IPS-20b (cell line): ENCODE results near the gene HSPB2.

ENCODE experiments used
- H3K27ac ChIP-seq: one replicate; pipeline ENCODE4 v1.5.1; 2013; ENCODE audit warnings: low read length
- H3K27me3 ChIP-seq: 2 replicates; pipeline ENCODE4 v1.6.1; 2013; ENCODE audit warnings: mild to moderate bottlenecking, low read length, inconsistent platforms; ENCODE audit not compliant: insufficient read depth
- H3K36me3 ChIP-seq: 2 replicates; pipeline ENCODE4 v1.6.1; 2013; ENCODE audit warnings: low read depth, mild to moderate bottlenecking, inconsistent platforms, low read length, moderate library complexity; ENCODE audit not compliant: insufficient read depth
- H3K4me1 ChIP-seq: 2 replicates; pipeline ENCODE4 v1.6.1; 2013; ENCODE audit warnings: mild to moderate bottlenecking, control low read depth, inconsistent platforms, low read length, moderate library complexity; ENCODE audit not compliant: insufficient read depth
- H3K4me3 ChIP-seq: 2 replicates; pipeline ENCODE4 v1.5.1; 2013; ENCODE audit warnings: mild to moderate bottlenecking, low read length, inconsistent platforms
- H3K9ac ChIP-seq: 2 replicates; pipeline ENCODE4 v1.6.1; 2013; ENCODE audit warnings: low read depth, mild to moderate bottlenecking, inconsistent platforms, low read length, moderate library complexity
- H3K9me3 ChIP-seq: 2 replicates; pipeline ENCODE4 v1.6.1; 2013; ENCODE audit warnings: mild to moderate bottlenecking, low read depth, low read length, inconsistent platforms; ENCODE audit not compliant: insufficient read depth

HSPB2 gene

DNA sequence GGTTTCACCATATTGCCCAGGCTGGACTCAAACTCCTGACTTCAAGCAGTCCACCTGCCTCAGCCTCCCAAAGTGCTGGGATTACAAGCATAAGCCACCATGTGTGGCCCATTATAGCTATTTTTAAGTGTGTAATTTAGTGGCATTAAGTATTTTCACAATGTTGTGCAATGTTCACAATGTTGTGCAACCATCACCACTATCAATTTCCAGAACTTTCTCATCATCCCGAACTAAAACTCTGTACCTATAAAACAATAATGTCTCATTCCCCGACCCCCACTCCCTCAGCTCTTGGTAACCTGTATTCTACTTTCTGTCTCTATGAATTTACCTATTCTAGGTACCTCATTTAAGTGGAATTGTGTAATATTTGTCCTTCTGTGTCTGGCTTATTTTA is 25.7 kb upstream of the HSPB2 start:
- Histone ChIP-seq H3K4me1 (no peaks in the 10 kb centered on the region), H3K27ac (no peak overlapping the region), H3K27me3 (no peaks in the 10 kb centered on the region), H3K4me3 (no peak overlapping the region), H3K36me3 (no peaks in the 10 kb centered on the region), H3K9me3 (no peaks in the 10 kb centered on the region), H3K9ac (no peak overlapping the region)

DNA sequence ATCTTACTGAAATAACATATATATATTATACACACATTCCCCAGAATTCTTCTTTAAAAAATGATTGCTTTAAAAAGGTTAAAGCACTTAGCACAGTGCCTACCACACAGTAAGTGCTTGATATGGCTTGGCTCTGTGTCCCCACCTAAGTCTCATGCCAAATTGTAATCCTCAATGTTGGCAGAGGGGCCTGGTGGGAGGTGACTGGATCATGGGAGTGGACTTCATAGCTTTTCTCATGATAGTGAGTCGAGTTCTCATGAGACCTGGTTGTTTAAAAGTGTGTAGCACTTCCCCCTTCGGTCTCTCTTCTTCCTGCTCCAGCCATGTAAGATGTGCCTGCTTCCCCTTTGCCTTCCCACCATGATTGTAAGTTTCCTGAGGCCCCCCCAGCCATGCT is 7.1 kb upstream of the HSPB2 start:
- H3K4me1 ChIP-seq, result no peaks in the 10 kb centered on the region
- no peaks in the 10 kb centered on the region for H3K27me3 ChIP-seq
- no peak overlapping the region for H3K9ac ChIP-seq
- no peak overlapping the region for H3K27ac ChIP-seq
- H3K9me3 ChIP-seq, result no peaks in the 10 kb centered on the region
- H3K36me3 ChIP-seq, result no peaks in the 10 kb centered on the region
- H3K4me3 ChIP-seq, result no peak overlapping the region

DNA sequence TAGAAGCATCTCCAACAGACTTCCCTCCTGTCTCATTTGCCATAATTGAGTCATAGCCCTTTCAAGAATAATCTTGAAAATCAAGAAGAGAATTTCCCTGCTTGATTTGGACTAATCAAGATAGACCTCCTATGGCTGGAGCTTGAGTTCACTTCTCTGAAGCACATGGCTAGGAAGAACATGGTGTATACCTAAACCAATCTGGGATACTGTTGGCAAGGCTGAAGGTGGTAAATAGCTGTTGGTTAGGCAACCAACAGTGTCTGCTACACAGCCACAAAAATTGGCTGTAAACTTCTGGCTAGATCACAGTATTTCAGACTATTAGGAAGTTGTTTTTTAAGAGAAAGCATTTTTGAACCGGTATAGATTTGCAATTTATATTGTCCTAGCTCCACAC is 5.9 kb upstream of the HSPB2 start:
- no peak overlapping the region for H3K27ac ChIP-seq
- no peaks in the 10 kb centered on the region for H3K9me3 ChIP-seq
- H3K36me3 ChIP-seq, result no peaks in the 10 kb centered on the region
- H3K4me3 ChIP-seq, result no peak overlapping the region
- H3K27me3 ChIP-seq, result no peaks in the 10 kb centered on the region
- H3K4me1 ChIP-seq, result no peaks in the 10 kb centered on the region; the same call in 1 of the 2 replicates
- H3K9ac ChIP-seq, result no peak overlapping the region

DNA sequence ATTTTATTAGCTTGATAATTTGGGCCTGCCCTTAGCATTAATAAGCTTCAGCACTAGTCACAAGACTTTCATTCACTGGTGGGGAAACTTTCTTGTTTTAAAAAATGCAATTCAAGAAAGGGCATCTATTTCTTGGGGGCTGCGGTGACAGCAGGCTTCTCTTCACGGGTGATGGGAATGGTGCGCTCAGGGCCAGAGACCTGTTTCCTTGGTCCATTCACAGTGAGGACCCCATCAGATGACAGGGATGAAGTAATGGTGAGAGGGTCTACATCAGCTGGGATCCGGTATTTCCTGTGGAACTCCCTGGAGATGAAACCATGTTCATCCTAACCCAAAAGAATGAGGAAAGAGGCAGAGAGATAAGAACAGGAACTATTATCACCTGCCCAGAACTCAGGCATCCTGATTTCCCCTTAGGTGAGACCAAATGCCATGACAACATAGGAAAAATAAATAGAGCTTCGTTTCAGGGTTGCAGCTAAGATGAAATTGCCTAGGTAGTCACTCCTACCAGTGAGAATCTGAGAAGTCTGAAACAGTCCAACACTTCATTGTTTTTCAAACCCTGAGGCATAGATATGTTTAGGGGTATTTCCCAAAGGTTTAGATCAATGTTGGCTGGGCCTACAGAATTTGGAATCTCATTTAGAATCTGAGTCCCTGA is 3.8 kb upstream of the HSPB2 start:
- Histone ChIP-seq H3K27me3 (no peaks in the 10 kb centered on the region), H3K9me3 (no peaks in the 10 kb centered on the region), H3K36me3 (no peaks in the 10 kb centered on the region)

DNA sequence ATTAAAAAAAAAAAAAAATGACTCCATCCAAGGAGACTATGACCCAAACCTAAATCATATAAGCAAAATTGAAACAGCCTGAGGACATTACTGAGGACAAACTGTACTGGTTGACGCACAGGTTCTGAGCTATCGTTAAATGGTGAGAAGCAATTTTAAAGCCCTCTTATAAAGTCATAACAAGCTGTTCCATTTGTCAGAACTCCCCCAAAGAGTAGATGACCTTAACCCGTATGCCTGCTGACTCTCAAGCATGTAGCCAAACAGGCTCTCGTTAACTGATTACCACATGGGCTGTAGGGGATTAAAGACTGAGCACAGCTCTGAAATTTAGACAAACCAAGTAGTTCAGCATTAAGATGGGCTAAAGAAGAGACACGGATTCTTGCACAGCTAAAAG is 3.2 kb upstream of the HSPB2 start:
- Histone ChIP-seq H3K27me3 (no peaks in the 10 kb centered on the region), H3K36me3 (no peaks in the 10 kb centered on the region), H3K4me1 (peaks cover 6% of the 10 kb centered on the region), H3K27ac (no peak overlapping the region), H3K4me3 (no peak overlapping the region), H3K9ac (no peak overlapping the region), H3K9me3 (no peaks in the 10 kb centered on the region)

More for the DNA sequence above, 3.8 kb upstream of the HSPB2 start:
- Histone ChIP-seq H3K9ac (no peak overlapping the region), H3K27ac (no peak overlapping the region), H3K4me3 (no peak overlapping the region), H3K4me1 (peaks cover 6% of the 10 kb centered on the region)

DNA sequence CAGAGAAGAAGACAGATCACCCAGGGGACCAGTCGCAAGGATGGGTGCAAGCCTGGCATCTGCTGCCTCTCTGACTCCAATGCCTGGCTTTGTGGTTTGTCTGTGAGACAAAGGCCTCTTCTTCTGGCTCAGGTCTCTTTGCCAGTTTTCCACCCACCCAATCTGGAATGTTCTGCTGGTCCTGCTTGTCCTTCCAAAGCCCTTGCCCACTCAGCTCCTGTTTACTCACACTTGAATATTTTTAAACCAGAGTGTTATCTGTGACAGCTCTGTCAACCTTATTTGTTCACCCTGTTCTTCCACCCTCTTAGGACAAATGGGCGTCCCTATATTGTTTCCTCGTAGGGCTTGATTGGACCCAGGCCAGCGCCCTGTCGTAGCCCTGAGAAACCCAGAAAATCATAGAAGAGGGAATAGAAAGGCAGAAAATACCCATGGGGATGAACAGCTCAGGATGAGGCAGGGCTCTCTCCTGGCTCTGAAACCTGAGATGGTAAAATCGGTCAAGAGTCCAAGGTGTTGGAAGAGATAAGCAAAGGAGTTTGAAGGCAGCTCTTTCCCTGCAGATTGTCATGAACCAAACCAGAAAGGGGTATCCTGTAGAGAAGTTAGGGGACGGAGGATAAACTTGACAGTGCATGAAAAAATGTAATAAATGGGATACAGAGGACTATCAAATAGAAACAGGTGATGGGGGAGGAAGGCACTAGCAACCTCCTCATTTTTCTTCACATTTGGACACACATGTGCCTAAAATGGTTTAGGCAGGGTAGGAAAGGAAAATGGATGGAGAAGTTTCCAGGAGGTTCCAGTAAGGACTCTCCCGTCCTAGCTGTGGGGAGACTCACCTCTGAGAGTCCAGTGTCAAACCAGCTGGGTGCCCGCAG is 1.6 kb upstream of the HSPB2 start:
- Histone ChIP-seq H3K4me1 (peaks cover 6% of the 10 kb centered on the region), H3K27me3 (no peaks in the 10 kb centered on the region), H3K27ac (no peak overlapping the region), H3K9ac (no peak overlapping the region), H3K9me3 (no peaks in the 10 kb centered on the region), H3K36me3 (no peaks in the 10 kb centered on the region), H3K4me3 (no peak overlapping the region)

DNA sequence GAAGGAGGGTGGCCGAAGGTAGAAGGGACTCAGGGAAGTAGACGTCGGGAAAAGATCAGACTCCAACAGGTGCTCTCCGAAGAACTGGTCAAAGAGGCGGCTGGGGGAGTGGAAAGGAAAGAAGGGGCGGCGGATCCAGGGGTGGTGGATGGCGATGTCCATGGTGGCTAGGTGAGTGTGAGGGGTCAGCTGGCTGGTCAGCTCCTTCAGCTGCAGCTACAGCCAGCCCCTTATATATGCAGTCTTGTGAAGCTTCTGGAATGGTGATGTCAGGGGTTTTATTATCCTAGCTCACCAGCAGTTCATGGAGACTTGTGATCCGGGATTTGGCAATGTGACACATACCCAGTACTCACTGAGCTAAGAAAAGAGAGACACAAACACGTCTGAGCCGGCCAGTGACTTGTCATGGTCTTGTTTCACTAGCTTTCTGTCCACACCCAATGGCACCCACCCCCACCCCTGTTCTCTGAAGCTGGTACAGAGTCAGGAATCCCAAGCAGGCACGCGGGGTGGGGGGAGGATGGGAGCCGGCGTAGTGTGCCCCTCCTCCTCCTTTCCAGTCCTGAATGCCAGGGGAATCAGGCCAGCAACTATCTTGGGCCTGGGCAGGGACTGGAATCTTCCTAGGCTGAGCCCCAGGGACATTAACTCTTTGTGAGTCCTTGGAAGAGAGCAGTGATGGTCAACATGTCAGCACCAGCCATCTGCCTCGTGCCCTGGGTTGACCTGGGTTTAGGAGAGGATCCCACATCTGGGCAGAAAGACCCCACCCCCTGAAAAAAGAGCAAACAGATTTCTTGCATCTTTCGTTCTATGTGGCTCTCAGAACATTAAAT is 752 bp upstream of the HSPB2 start, which contains the start of gene CRYAB:
Gene CRYAB, minus strand, starts transcription at position 208 of the 839 bp plus-strand sequence. Its CDS starts 46 bp downstream, at position 162.
- no peaks in the 10 kb centered on the region for H3K36me3 ChIP-seq
- peaks cover 6% of the 10 kb centered on the region for H3K4me1 ChIP-seq
- no peak within 1 kb of the TSS for H3K4me3 ChIP-seq
- H3K9ac ChIP-seq, result peak within 1 kb of the TSS; percentile 36; the same call in 1 of the 2 replicates
- H3K27me3 ChIP-seq, result no peaks in the 10 kb centered on the region
- H3K9me3 ChIP-seq, result no peaks in the 10 kb centered on the region
- H3K27ac ChIP-seq, result no peak within 1 kb of the TSS

DNA sequence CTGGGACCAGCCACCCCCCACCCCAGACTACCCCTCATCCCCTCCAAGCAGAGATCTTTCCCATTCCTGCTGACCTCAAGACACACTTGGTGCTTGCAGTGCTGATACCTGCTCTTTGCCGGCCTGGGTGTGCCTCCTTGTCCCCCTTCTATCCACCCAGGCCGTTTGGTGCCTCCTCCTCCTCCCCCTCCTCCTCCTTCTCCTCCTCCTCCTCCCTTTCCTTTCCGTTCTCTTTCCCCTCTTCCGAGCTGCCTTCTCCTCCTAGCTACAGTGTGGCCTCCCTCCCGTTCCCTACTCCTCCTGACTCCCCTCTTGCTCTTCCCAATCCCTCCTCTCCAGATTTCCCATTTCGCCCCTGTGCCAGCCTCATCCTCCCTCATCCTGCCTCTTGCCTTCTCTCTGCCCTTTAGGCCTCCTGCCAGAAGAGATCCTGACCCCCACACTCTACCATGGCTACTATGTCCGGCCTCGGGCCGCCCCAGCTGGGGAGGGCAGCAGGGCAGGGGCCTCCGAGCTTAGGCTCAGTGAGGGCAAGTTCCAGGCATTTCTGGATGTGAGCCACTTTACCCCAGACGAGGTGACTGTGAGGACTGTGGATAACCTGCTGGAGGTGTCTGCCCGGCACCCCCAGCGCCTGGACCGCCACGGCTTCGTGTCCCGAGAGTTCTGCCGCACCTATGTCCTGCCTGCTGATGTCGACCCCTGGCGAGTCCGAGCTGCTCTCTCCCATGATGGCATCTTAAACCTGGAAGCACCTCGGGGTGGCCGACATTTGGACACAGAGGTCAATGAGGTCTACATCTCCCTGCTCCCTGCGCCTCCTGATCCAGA is 712 bp downstream of the HSPB2 start:
- Histone ChIP-seq H3K36me3 (no peaks in the 10 kb centered on the region), H3K4me1 (peaks cover 7% of the 10 kb centered on the region), H3K27me3 (no peaks in the 10 kb centered on the region), H3K27ac (no peak overlapping the region), H3K4me3 (no peak overlapping the region), H3K9ac (no peak overlapping the region), H3K9me3 (no peaks in the 10 kb centered on the region)

DNA sequence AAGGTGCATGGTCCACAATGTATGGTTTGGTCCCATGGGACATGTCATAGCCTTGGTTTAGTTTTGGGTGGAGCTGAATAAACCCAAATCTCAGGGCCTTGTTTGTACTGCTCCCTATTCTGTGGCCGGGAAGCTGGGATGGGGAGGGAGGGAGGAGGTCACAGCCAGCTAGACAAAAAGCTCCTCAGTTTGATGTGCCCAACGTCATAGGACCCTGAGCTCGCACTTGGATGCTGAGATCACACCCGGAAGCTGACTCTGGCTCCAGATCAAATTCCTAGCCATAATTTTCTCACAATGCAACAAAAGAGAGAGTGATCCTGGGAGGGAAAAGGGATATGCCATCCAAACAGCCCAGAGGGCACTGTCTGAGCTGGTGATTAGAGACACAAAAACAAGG is 1.5 kb downstream of the HSPB2 start:
- Histone ChIP-seq H3K4me3 (no peak overlapping the region), H3K4me1 (peaks cover 9% of the 10 kb centered on the region), H3K9ac (no peak overlapping the region), H3K9me3 (no peaks in the 10 kb centered on the region), H3K36me3 (no peaks in the 10 kb centered on the region), H3K27ac (no peak overlapping the region), H3K27me3 (no peaks in the 10 kb centered on the region)

DNA sequence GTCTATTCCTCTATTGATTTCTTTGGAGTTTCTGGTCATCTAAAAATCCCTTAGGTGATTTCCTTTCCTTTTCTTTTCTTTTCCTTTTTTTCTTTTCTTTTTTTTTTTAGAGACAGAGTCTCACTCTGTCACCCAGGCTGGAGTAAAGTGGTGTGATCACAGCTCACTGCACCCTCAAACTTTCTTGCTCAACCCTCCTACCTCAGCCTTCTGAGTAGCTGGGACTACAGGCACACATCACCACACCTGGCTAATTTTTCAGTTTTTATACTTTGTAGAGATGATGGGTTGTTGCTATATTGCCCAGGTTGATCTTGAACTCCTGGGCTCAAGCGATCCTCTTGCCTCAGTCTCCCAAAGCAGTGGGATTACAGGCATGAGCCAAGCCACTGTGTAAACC is 4.2 kb downstream of the HSPB2 start:
- Histone ChIP-seq H3K4me3 (no peak overlapping the region), H3K27ac (no peak overlapping the region), H3K4me1 (peaks cover 9% of the 10 kb centered on the region), H3K9ac (no peak overlapping the region), H3K27me3 (no peaks in the 10 kb centered on the region), H3K36me3 (no peaks in the 10 kb centered on the region), H3K9me3 (no peaks in the 10 kb centered on the region)

DNA sequence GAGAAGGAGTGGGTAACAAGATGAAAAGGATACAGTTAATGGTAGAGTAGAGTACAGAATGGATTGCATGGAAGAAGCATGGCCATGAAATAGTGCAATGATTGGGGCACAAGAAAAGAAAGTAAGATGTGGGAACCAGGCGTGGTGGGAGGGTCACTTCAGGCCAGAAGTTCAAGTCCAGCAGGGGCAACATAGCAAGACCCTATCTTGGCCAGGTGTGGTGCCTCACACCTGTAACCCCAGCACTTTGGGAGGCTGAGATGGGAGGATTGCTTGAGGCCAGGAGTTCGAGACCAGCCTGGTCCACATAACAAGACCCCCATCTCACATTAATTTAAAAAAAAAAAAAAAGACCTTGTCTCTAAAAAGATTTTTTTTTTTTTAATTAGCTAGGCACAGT is 4.8 kb downstream of the HSPB2 start:
- peaks cover 4% of the 10 kb centered on the region for H3K4me1 ChIP-seq
- no peak overlapping the region for H3K9ac ChIP-seq
- H3K27ac ChIP-seq, result no peak overlapping the region
- H3K9me3 ChIP-seq, result no peaks in the 10 kb centered on the region
- H3K27me3 ChIP-seq, result no peaks in the 10 kb centered on the region
- H3K4me3 ChIP-seq, result no peak overlapping the region
- H3K36me3 ChIP-seq, result no peaks in the 10 kb centered on the region
